HG02588 (cell line): ENCODE data around the gene SPATC1L.
"Not testable (repeated sequence)": the region's sequence is repeated elsewhere in the genome, so short reads cannot be mapped to it uniquely, and the experiment has no call there.

Experiments used
- ATAC-seq: cut with Tn5 transposase; IDR thresholded peaks from one replicate; pipeline ENCODE4 v1.9.1; 2021; ENCODE audit warnings: mild to moderate bottlenecking, moderate library complexity; ENCODE audit not compliant: unreplicated experiment

Gene SPATC1L

GRCh38 chr21:46183910-46184624 lies at the start of gene SPATC1L:
TSS of gene SPATC1L (minus strand) at chr21:46184459. CDS start at chr21:46182816, 1,643 bp downstream.
- peak; percentile 59 for ATAC-seq

- ATAC-seq, result no peak
Observed at GRCh38 chr21:46229923-46230260, 45.6 kb upstream of the SPATC1L start.

GRCh38 chr21:46229133-46229922 lies 45.1 kb upstream of the SPATC1L start:
- peak; percentile 22 for ATAC-seq

DNA sequence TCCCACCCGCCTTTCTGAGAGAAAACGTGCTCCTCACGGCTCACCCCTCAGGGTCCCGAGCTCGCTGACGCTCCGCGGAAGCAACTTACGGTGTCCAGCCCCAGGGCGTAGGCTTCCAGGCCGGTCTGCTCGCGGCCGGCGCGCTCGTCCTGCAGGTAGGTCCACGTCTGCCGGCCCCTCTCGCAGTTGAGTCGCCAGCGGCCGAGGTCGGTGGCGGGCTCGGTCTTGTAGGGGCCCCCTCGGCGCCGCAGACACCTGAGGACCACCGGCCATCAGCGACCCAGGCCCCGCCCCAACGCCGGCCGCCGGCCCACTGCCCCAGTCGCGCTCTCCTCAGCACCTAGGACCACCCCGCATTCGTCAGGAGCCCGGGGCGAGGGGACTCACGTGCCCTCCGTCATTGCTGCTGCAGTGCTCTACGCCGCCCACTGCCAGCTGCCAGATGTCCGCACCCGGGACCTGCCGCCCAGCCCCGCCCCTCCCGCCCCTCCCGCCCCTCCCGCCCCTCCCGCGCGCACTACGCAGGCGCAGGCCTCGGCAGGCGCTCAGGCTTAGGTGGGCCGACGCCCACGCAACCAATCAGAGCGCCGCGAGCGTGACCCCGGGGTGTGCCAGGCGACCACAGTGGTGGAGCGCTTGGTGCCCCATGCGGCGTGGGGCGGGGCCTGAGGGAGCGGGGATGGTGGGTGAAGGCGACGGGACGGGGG lies 44.2 kb upstream of the SPATC1L start, which contains the start of gene LSS:
Gene LSS (minus strand): TSS at position 430 of the 707 bp plus-strand sequence. CDS start 29 bp downstream, at position 401.
- ATAC-seq, result peak; percentile 77

DNA sequence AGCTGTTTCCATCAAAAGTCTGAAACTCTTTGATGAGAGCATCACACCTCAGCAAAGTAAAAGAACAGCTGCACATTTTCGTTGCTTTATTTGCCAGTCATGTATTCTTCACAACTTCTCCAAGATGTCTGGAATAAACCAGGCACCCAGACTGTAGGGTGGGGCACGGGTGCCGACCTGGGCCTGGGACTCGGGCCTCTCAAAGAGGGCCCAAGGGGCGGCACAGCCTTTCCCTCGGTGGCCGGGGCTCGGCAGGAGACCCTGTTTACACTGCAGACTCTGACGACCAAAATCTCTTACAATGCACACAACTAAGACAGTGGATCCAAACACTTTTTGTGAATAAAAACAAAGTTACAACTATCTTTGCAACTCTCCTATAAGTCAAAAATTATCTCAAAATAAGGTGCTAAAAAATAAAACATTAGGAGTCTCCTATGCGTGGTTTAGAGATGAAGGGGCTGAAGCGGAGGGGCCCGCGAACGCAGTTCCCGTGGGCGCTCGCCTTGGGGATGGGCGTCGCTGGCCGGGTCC lies 43.6 kb upstream of the SPATC1L start:
- ATAC-seq, result no peak

DNA sequence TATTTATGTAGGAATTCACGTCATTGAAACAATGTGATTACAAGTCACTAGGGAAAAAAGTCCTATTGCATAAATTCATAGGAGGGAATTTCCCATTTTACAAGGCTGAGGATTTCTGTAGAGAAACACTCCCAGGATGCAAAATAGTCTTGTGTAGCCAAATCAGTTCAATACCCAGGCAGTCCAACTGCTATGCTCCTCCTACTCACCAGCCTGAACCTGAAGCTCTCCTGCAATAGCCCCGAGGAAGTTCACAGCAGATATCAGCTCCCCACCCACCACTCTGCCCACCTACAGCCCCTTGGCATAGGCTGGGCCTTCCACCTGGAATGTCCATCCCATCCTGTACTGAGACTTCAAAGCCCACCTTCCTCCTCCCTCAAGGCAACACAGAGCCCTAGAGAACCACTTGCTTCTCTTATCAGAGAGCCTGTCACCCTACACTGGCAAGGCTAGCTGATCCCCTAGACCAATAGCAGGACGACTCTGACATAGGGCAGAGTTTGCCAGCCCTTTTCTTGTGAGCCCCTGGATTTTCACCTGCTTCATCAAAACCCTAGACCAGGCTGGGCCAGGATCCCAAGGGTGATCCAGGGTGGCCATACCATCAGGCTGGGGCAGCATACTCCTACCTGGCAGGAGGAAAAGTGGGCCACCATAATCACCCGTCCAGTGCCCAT lies 42.8 kb upstream of the SPATC1L start:
- ATAC-seq, result no peak

DNA sequence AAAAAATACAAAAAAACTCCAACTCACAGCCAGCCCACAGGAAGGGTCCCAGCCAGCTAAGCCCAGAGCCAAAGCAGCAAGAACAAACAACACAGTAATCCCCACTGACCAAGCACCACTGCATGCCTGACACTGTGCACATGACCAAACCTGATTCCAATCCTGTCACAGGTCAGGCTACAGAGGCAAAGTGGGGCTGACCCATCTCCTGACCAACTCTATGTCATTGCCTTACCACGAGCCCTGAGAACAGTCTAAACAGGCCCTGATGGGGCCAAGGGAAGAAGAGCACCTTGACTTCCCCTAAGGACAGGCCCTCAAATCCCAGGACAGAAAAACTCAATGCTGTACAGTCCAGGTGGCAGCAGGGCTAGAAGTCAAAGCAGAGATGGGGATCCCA lies 41.9 kb upstream of the SPATC1L start:
- ATAC-seq, result no peak

- ATAC-seq, result not testable (repeated sequence)
Observed at GRCh38 chr21:46223661-46224060, 39.4 kb upstream of the SPATC1L start.

- ATAC-seq, result no peak
Observed at GRCh38 chr21:46223217-46223616, 39.0 kb upstream of the SPATC1L start.

DNA sequence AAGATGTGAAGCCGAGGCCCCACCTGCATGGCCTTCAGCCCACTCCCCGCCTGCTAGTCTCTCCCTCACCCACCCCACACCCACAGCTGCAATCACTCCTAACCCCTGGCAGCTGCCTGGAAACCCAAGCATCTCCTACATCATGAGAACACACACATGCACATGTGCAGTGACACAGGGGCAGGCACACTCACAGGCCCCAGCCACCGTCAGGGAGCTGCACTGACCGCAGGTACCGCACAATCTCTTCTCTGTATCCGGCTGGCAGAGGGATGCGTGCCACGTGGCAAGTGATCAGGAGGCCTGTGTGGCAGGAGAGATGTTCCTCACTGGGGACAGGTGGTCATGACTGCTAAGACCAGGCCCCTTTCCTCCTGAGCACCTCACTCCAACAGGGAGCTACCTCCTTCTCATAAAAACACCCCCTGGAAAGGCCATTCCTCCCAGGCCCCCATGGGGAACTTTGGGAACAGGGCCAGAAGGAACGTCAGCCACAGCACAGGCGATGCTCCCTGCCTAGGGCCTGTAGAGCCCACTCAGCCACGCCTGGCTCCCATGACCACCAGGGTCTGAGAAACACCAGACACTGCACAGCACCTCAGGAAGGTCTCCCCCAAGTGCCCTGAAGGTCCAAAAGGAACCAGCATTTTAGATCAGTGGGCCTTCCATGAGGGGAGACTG lies 38.3 kb upstream of the SPATC1L start:
- no peak for ATAC-seq

GRCh38 chr21:46221664-46222435 lies 37.6 kb upstream of the SPATC1L start:
- ATAC-seq, result no peak

DNA sequence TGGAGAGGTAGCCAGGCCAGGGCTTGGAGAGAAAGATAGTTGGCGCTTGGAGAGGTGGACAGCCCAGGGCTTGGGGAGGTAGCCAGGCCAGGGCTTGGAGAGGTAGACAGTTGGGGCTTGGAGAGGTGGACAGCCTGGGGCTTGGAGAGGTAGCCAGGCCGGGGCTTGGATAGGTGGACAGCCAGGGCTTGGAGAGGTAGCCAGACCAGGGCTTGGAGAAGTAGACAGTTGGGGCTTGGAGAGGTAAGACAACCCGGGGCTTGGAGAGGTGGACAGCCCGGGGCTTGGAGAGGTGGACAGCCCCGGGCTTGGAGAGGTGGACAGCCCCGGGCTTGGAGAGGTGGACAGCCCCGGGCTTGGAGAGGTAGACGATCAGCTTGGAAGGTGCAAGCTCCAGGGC lies 36.6 kb upstream of the SPATC1L start:
- no peak for ATAC-seq

GRCh38 chr21:46220275-46220810 lies 36.1 kb upstream of the SPATC1L start:
- ATAC-seq, result no peak

GRCh38 chr21:46219591-46220239 lies 35.5 kb upstream of the SPATC1L start:
- ATAC-seq, result no peak

DNA sequence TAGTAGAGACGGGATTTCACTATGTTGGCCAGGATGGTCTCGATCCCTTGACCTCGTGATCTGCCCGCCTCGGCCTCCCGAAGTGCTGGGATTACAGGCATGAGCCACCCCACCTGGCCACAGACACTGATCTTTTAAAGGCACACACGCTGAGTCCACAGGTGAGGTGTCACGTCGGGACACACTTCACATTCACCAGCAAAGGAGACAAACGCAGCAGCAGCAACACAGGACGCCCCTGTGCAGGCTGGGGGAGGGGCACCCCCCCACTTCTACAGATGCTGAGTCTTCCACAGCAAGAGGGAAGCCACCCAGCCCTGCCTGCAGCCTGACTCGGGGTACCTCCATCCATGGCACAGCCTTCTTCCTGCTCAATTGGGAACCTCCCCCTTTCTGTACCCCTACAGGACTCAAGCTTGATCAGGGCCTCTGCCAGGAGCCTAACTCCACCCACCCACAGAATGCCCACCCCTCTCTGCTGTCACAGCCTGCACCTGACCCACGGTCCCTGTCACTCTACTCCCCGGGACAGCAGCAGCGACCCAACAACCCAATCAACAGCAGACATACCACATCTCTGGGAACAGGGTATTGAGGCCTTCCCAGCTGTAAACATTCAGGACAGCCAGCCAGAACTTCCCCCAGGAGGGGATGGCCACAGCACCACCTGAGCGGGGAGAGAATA lies 34.8 kb upstream of the SPATC1L start:
- ATAC-seq, result no peak

DNA sequence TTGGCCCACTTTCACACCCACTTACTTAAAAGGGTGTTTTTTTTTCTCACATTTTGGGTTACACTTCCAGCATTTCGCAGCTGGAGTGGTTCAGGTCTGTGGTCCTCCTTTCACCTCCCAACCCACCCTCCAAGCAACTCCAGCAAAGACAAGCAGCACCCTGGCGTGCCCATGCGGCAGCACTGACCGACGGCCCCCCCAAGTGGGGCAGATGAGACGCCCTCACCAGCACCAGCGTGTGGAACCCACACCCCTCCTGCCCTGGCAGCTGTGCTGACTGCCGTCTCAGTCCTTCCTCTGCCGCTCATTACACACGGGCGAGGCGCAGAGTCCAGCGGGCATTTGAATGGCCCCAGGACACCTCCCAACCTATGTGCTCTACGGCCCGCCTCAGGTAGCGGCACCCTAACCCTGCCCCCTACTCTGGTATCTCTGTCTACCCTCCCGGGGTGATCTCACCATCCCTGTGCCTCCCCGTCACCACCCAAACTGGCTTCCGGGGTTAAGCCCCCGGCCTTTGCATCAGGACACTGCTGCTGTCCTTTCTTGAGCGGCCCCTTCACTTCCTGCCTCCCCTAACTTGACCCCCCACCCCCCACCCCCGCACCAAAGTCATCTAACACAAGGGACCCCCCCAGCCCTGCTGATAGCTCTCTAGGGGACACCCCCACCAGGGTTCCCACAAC lies 33.4 kb upstream of the SPATC1L start:
- no peak for ATAC-seq

DNA sequence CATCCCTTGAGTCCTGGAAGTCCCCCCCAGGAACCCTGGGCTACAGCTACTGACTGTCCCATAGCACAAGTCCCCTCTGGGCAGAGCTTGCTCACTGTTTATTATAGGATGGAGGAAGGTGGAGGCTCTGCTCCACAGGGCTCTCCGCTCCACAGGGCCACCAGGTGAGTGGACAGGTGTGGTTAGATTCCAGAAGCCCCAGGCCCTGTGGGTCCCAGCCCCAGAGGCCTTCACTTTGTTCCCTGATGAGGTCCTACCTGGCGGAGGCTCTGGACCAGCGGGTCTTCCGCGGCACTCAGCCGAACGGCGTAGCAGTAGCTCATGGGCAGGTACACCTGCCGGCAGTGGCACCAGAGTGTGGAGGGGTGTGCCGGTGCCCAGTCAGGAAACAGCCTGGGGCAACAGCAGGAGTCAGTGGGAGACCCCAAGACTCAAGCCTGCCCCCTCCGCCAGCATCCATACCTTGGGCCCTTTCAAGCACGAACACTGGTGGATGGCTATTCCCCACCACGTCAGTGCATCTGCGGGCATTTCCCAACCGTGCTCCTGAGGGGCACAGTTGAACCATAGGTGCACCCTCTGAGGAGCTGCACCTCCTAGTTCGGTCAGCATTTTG lies 32.0 kb upstream of the SPATC1L start:
- no peak for ATAC-seq
